GM23248 (cell line): ENCODE results near the gene USP30.
"Not testable (repeated sequence)": the region's sequence is repeated elsewhere in the genome, so short reads cannot be mapped to it uniquely, and the experiment has no call there.

Source experiments
- EZH2 ChIP-seq: fragments of 200-600 bp; sonication (generic); IDR thresholded peaks from 2 replicates; pipeline ENCODE4 v1.6.1; 2018; ENCODE audit warnings: antibody characterized with exemption, mild to moderate bottlenecking; ENCODE audit not compliant: insufficient read depth, poor library complexity, severe bottlenecking
- EZH2phosphoT487 ChIP-seq: fragments of 200-600 bp; sonication (generic); IDR thresholded peaks from 2 replicates; pipeline ENCODE4 v1.6.1; 2018; ENCODE audit warnings: antibody characterized with exemption, moderate library complexity, mild to moderate bottlenecking, low read depth; ENCODE audit not compliant: insufficient read depth

DNA sequence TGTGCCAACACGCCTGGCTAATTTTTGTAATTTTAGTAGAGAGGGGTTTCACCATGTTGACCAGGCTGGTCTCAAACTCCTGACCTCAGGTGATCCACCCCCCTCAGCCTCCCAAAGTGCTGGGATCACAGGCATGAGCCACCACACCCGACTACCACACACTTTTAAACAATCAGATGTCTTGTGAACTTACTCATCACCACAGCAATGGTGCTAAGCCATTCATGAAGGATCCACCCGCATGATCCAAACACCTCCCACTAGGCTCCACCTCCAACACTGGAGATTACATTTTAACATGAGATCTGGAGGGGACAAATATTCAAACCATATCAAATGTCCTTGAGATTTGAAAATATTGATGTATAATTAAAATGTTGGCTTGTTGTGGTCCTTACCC is 23.8 kb upstream of the USP30 start:
- not testable (repeated sequence) for TF ChIP-seq EZH2phosphoT487, EZH2
